NB4 (cell line): Measurements from ENCODE around the gene DOCK2.

Experiments used
- POLR2A ChIP-seq: IDR thresholded peaks from 2 replicates; pipeline ENCODE4 v1.6.1; 2011; ENCODE audit warnings: mild to moderate bottlenecking; ENCODE audit not compliant: insufficient read length; ENCODE audit errors: extremely low read depth
- TF ChIP-seq, protein P1 (sequence below): IDR thresholded peaks from one replicate; pipeline ENCODE4 v1.5.1; 2012; ENCODE audit warnings: low read depth, low read length
- TF ChIP-seq, protein P2 (sequence below): IDR thresholded peaks from 2 replicates; pipeline ENCODE4 v1.6.1; 2011; ENCODE audit warnings: low read depth, low read length

DNA sequence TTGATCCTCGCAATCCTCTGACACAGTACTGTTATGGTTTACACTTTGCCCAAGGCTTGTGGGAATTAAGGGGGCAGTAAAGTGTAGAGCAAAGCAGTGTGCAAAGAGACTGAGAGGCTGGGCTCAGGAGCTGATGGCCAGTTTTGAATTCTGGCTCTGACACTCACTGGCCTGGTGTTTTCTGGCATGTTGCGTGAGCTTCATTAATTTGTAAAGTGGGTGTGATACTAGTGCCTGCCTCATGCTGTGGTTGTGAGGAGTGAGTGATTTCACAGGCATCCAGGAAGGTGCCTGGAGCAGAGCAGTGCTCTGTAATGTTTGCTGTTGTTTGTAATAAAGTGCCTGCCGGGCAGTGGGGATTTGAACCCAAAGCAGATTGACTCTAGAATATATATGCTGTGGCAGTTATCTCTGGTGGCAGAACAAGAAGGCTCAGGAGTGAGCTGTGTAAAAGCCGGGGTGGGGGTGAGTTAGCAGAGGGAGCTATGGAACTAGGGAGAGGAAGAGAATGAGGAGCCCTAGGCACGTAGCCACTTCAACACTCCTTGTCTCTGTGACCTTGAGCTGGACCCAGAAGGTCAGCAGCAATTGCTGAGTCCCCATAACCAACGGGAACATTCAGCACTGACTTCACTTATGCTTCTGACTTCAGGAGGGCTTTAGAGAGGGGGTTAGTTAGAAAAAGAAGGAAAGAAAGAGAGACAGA, 108.5 kb downstream of the DOCK2 start:
- TF ChIP-seq, protein P1, sequence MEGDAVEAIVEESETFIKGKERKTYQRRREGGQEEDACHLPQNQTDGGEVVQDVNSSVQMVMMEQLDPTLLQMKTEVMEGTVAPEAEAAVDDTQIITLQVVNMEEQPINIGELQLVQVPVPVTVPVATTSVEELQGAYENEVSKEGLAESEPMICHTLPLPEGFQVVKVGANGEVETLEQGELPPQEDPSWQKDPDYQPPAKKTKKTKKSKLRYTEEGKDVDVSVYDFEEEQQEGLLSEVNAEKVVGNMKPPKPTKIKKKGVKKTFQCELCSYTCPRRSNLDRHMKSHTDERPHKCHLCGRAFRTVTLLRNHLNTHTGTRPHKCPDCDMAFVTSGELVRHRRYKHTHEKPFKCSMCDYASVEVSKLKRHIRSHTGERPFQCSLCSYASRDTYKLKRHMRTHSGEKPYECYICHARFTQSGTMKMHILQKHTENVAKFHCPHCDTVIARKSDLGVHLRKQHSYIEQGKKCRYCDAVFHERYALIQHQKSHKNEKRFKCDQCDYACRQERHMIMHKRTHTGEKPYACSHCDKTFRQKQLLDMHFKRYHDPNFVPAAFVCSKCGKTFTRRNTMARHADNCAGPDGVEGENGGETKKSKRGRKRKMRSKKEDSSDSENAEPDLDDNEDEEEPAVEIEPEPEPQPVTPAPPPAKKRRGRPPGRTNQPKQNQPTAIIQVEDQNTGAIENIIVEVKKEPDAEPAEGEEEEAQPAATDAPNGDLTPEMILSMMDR = no peak
- TF ChIP-seq POLR2A = no peak
- TF ChIP-seq, protein P2, sequence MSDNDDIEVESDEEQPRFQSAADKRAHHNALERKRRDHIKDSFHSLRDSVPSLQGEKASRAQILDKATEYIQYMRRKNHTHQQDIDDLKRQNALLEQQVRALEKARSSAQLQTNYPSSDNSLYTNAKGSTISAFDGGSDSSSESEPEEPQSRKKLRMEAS = no peak
